NCI-H1694 (cell line): ENCODE results near the gene CHRNE.

ENCODE experiments used
- DNase-seq: peaks from one replicate; lab custom pipeline; 2025; lab: John Stamatoyannopoulos, UW

The CHRNE gene

DNA sequence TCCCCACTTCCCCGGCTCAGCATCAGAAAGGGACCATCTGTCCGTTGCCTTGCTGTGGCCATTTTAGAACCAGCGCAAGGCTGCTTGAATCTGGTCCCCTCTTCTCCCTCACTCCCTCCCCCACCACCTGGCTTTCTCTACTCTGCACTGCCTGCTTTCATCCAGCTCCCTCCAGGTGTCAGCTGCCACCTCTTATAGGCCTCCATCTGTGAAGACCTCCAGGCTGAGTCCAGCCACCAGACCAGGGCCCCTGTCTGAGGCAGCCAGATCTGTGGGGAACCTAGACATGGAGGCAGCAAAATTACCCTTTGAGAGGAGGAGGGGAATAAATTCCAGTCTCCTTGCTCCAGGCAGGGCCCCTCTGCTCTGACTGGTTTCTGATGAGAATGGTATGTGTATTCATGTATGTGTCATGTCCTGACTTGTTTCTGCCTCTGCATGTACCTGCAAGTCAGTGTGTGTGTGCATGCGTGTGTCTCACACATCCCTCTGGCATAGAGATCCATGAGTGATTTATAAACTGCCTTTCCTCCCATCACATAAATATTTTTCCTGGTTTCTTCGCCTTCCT is 48.7 kb downstream of the CHRNE start:
- peak; percentile 87 for DNase-seq

DNA sequence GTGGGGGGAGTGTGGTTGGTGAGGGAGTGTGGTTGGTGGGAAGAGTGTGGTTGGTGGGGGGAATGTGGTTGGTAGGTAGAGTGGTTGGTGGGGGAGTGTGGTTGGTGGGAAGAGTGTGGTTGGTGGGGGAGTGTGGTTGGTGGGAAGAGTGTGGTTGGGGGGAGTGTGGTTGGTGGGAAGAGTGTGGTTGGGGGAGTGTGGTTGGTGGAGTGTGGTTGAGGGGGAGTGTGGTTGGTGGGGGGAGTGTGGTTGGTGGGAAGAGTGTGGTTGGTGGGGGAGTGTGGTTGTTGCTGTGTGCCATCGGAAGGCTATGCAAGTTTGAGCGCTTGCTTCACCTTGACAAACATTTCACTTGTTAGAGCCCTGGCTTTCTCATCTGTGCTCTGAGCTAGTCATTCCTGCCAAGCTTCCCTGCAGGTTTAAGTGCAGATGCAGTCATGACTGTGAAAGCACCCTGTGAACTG is 49.7 kb downstream of the CHRNE start:
- DNase-seq, result no peak

DNA sequence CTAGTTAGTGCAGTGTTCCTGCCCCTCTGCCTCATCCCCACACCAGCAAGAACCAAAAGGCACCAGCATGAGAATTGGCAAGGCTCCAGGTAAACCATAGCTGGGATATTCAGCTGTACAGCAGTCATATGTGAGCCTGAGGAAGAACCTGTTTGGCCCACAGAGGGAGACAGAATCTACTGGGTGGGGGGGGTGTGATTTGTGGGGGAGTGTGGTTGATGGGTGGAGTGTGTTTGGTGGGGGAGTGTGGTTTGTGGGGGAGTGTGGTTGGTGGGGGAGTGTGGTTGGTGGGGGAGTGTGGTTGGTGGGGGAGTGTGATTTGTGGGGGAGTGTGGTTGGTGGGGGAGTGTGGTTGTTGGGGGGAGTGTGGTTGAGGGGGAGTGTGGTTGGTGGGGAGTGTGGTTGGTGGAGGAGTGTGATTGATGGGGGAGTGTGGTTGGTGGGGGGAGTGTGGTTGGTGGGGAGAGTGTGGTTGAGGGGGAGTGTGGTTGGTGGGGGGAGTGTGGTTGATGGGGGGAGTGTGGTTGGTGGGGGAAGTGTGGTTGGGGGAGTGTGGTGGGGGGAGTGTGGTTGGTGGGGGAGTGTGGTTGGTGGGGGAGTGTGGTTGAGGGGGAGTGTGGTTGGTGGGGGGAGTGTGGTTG is 50.2 kb downstream of the CHRNE start:
- DNase-seq, result peak; percentile 72

DNA sequence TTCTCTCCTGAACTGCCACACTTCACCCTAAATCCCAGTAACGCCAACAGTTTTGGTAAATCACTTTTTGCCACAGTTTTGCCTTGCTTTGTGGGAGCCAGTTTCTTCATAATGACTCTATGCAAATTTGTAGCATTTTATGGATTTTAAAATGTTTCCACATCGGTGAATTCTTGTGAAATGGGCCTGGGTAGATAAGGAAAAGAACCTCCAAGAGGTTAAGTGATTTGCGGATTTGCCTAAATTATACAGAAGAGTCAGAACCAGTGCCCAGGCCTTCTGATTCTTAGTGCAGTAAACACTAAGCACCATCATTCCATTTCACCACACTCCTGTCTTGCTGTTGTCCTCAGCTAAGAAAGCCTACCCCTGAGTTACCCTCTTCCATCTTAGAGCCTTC is 51.8 kb downstream of the CHRNE start:
- no peak for DNase-seq

DNA sequence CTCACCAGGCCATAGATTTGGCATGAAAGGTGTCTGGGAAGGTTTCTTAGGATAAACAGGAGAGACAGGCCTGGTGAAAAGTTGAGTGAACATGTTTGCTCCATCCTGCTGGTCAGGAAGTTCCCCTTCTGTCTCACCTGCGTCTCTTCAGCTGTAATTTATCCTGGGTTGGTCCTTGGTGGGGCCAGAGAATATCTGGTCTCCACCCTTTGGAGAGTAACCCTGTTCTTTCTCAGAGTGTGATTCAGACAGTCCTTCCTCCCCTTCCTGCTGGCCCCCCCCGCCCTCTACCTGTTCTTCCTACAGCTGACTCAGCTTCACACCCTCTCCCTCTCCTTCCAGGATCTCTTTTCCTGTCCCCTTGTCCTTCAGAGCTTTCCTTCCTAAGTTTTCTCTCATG is 52.7 kb downstream of the CHRNE start:
- DNase-seq, result no peak

DNA sequence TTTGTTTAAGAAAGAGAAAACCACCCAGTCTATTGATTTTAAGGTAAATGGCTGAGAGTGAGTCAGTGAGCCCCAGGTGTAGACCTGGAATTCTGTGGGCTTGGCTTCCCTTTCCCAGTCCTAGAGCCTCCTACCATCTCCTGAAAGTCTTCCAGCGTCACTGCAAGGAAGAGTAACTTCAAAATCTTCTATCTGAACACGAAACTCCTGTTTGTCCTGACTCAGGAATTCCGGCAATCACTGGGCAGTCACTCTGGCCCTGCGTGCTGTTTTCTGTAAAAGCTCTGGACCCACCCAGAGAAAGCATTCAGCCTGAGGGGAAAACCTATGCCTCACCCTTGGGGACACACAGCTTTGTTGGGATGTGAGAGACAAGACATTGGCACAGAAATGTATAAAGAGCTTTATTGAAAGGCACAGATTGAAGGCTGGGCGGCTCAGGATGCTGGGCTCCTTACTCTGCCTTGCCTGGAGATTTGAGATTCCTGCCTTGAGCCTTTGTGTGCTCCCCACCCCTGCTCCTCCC is 53.8 kb downstream of the CHRNE start:
- DNase-seq, result no peak
